Activated CD4-positive, alpha-beta memory T cell treated with anti-CD3 and anti-CD28 coated beads for 36 hours (primary cell): ENCODE measurements around the gene AKAP8L. TPM values are rescaled to one million over a fixed set of nuclear protein-coding genes. Genes with fewer than 3 reads are reported as not detected.

Experiments used
- CTCF ChIA-PET: fragments of 350-600 bp; sonication (Branson Sonifier 250); formaldehyde crosslinking; loops from one replicate; lab custom pipeline; 2021; ENCODE audit warnings: antibody characterized with exemption, inconsistent platforms; lab: Charles Lee
- POLR2A ChIA-PET: fragments of 350-600 bp; sonication (Branson Sonifier 250); formaldehyde crosslinking; loops from one replicate; lab custom pipeline; 2021; ENCODE audit warnings: antibody characterized with exemption; lab: Charles Lee
- DNase-seq: peaks from one replicate; pipeline ENCODE4 v3.0.0-alpha.2; 2020
- H3K27ac Mint-ChIP-seq: one replicate; pipeline ENCODE4 v1.8.0; 2021; ENCODE audit warnings: mixed read lengths
- H3K27me3 Mint-ChIP-seq: one replicate; pipeline ENCODE4 v1.8.0; 2021; ENCODE audit warnings: mixed read lengths
- H3K36me3 Mint-ChIP-seq: one replicate; pipeline ENCODE4 v1.8.0; 2021; ENCODE audit warnings: mixed read lengths
- H3K4me1 Mint-ChIP-seq: one replicate; pipeline ENCODE4 v1.8.0; 2021; ENCODE audit warnings: low read depth, mixed read lengths
- H3K4me3 Mint-ChIP-seq: one replicate; pipeline ENCODE4 v1.8.0; 2021; ENCODE audit warnings: mild to moderate bottlenecking, mixed read lengths
- H3K9me3 Mint-ChIP-seq: one replicate; pipeline ENCODE4 v1.8.0; 2021; ENCODE audit warnings: mixed read lengths
- intact Hi-C: fragments of 100-400 bp; cut with micrococcal nuclease; formaldehyde crosslinking; loops from one replicate; pipeline ENCODE4 v1.15.1; 2023
- total RNA-seq, 2 experiments: library from RNA; stranded (reverse); gene quantifications; one replicate each; pipeline ENCODE4 v1.2.3, GENCODE V29; 2021

Gene AKAP8L
- total RNA-seq, 2 experiments from 2014 or later = 94.2 to 100 TPM

GRCh38 chr19:15438124-15438496, 19.3 kb upstream of the AKAP8L start:
- Mint-ChIP-seq H3K4me3 (no peak overlapping the region), H3K27me3 (no peaks in the 10 kb centered on the region), H3K36me3 (no peaks in the 10 kb centered on the region), H3K4me1 (peaks cover 9% of the 10 kb centered on the region), H3K27ac (no peak overlapping the region), H3K9me3 (no peaks in the 10 kb centered on the region)
- intact Hi-C loops = no loop called here
- POLR2A ChIA-PET = no interaction called here
- CTCF ChIA-PET = interaction anchor here (0.8 kb wide), 1 partner anchor 117 kb away, joined by 3 read pairs; no protein-coding TSS in a partner anchor
- no peak for DNase-seq

GRCh38 chr19:15437355-15438123, 18.8 kb upstream of the AKAP8L start:
- DNase-seq = no peak
- Mint-ChIP-seq H3K9me3 (no peaks in the 10 kb centered on the region), H3K27me3 (no peaks in the 10 kb centered on the region)

GRCh38 chr19:15436826-15437110, 18.0 kb upstream of the AKAP8L start:
- intact Hi-C loops = no loop called here
- CTCF ChIA-PET = interaction anchor here (1.1 to 2.3 kb wide), 2 partner anchors 119 to 120 kb away, joined by 3 to 7 read pairs; no protein-coding TSS in a partner anchor

More at GRCh38 chr19:15437355-15438123, 18.8 kb upstream of the AKAP8L start:
- H3K4me1 Mint-ChIP-seq = peaks cover 11% of the 10 kb centered on the region
- ChIA-PET CTCF (interaction anchor here (1.1 to 2.3 kb wide), 2 partner anchors 118 to 119 kb away, joined by 3 to 7 read pairs; no protein-coding TSS in a partner anchor), POLR2A (interaction anchor here (1.7 kb wide), 1 partner anchor 25 kb away, joined by 3 read pairs; no protein-coding TSS in a partner anchor)
- intact Hi-C loops = no loop called here
- no peak overlapping the region for H3K4me3 Mint-ChIP-seq
- no peaks in the 10 kb centered on the region for H3K36me3 Mint-ChIP-seq
- no peak overlapping the region for H3K27ac Mint-ChIP-seq

GRCh38 chr19:15436012-15436825, 17.4 kb upstream of the AKAP8L start:
- DNase-seq = peak; percentile 41
- peaks cover 18% of the 10 kb centered on the region for H3K4me1 Mint-ChIP-seq
- no peaks in the 10 kb centered on the region for H3K27me3 Mint-ChIP-seq
- H3K9me3 Mint-ChIP-seq = no peaks in the 10 kb centered on the region
- no peak overlapping the region for H3K4me3 Mint-ChIP-seq
- POLR2A ChIA-PET = interaction anchor here (1.7 kb wide), 1 partner anchor 27 kb away, joined by 3 read pairs; no protein-coding TSS in a partner anchor
- peaks cover 6% of the 10 kb centered on the region for H3K36me3 Mint-ChIP-seq
- intact Hi-C loops = no loop called here
- peak overlapping the region; percentile 71 for H3K27ac Mint-ChIP-seq
- CTCF ChIA-PET = interaction anchor here (0.6 to 2.3 kb wide), 5 partner anchors 18 to 119 kb away, joined by 3 to 7 read pairs (median 3); partner anchors contain the start of gene AKAP8L

More at GRCh38 chr19:15436826-15437110, 18.0 kb upstream of the AKAP8L start:
- DNase-seq = no peak
- peaks cover 3% of the 10 kb centered on the region for H3K36me3 Mint-ChIP-seq
- POLR2A ChIA-PET = interaction anchor here (1.7 kb wide), 1 partner anchor 26 kb away, joined by 3 read pairs; no protein-coding TSS in a partner anchor
- no peaks in the 10 kb centered on the region for H3K27me3 Mint-ChIP-seq
- H3K9me3 Mint-ChIP-seq = no peaks in the 10 kb centered on the region
- peaks cover 13% of the 10 kb centered on the region for H3K4me1 Mint-ChIP-seq
- no peak overlapping the region for H3K27ac Mint-ChIP-seq
- H3K4me3 Mint-ChIP-seq = no peak overlapping the region

- H3K27me3 Mint-ChIP-seq = no peaks in the 10 kb centered on the region
- CTCF ChIA-PET = interaction anchor here (0.9 to 5.1 kb wide), 8 partner anchors 14 to 256 kb away, joined by 3 to 26 read pairs (median 3); partner anchors contain the start of gene AKAP8L
- intact Hi-C loops = loop anchor here (1.0 to 2.0 kb wide), 4 partner anchors 15 to 308 kb away; partner anchors contain the start of gene WIZ
Observed at GRCh38 chr19:15433519-15434069, 14.8 kb upstream of the AKAP8L start.

GRCh38 chr19:15432629-15433518, 14.1 kb upstream of the AKAP8L start:
- intact Hi-C loops = loop anchor here (1.0 to 2.0 kb wide), 5 partner anchors 14 to 308 kb away; partner anchors contain the start of gene WIZ
- Mint-ChIP-seq H3K4me3 (peak overlapping the region; percentile 85), H3K4me1 (peaks cover 31% of the 10 kb centered on the region), H3K27me3 (no peaks in the 10 kb centered on the region), H3K9me3 (no peaks in the 10 kb centered on the region), H3K36me3 (peaks cover 7% of the 10 kb centered on the region), H3K27ac (peak overlapping the region; percentile 85)
- ChIA-PET CTCF (interaction anchor here (0.8 to 5.1 kb wide), 9 partner anchors 13 to 255 kb away, joined by 3 to 26 read pairs (median 3); partner anchors contain the start of gene AKAP8L), POLR2A (interaction anchor here (0.6 to 4.1 kb wide), 9 partner anchors 13 to 129 kb away, joined by 3 to 32 read pairs (median 5); partner anchors contain the start of genes AKAP8, AKAP8L and RASAL3)
- peak; percentile 95 for DNase-seq

More at GRCh38 chr19:15433519-15434069, 14.8 kb upstream of the AKAP8L start:
- peak overlapping the region; percentile 85 for H3K27ac Mint-ChIP-seq
- no peak for DNase-seq
- peaks cover 31% of the 10 kb centered on the region for H3K4me1 Mint-ChIP-seq
- POLR2A ChIA-PET = interaction anchor here (0.8 to 4.1 kb wide), 7 partner anchors 14 to 129 kb away, joined by 3 to 32 read pairs (median 7); partner anchors contain the start of genes AKAP8, AKAP8L and RASAL3
- peak overlapping the region; percentile 85 for H3K4me3 Mint-ChIP-seq
- H3K9me3 Mint-ChIP-seq = no peaks in the 10 kb centered on the region
- peaks cover 6% of the 10 kb centered on the region for H3K36me3 Mint-ChIP-seq

DNA sequence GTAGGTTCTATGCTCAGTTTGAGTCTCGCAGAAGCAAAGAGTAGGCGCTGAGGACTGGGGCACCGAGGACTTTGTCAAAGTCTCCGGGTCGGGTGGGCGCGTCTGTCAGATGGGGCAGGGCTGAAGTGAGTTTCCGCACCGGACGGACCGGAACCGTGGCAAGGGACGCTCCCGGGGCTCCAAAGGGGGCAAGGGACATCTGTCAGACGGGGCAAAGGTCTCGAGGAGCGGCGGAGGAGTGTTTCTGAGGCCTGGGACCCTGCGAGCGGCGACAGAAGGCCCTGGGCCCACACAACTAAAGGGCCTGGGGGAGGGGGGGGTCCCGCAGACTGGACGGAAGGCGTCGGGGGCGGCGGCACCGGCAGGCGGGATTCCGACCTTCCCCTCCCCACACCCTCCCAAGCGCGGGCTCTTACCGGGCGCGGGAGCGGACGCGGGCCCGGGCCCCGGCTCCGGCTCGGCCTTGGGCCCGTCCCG, 13.3 kb upstream of the AKAP8L start:
- peak; percentile 49 for DNase-seq
- Mint-ChIP-seq H3K4me1 (peaks cover 34% of the 10 kb centered on the region), H3K4me3 (peak overlapping the region; percentile 93), H3K36me3 (peaks cover 11% of the 10 kb centered on the region), H3K9me3 (no peaks in the 10 kb centered on the region), H3K27me3 (no peaks in the 10 kb centered on the region), H3K27ac (peak overlapping the region; percentile 84)
- ChIA-PET CTCF (interaction anchor here (0.8 to 5.1 kb wide), 7 partner anchors 12 to 125 kb away, joined by 3 to 26 read pairs (median 4); partner anchors contain the start of gene AKAP8L), POLR2A (interaction anchor here (0.6 to 4.1 kb wide), 8 partner anchors 13 to 128 kb away, joined by 3 to 32 read pairs (median 6); partner anchors contain the start of genes AKAP8, AKAP8L and RASAL3)
- intact Hi-C loops = loop anchor here (1.0 to 2.0 kb wide), 3 partner anchors 13 to 35 kb away; partner anchors contain the start of gene WIZ

- Mint-ChIP-seq H3K27ac (peak overlapping the region; percentile 84), H3K4me3 (peak overlapping the region; percentile 93), H3K36me3 (peaks cover 16% of the 10 kb centered on the region), H3K27me3 (no peaks in the 10 kb centered on the region), H3K9me3 (no peaks in the 10 kb centered on the region), H3K4me1 (peaks cover 35% of the 10 kb centered on the region)
- POLR2A ChIA-PET = interaction anchor here (1.3 to 4.1 kb wide), 2 partner anchors 12 to 52 kb away, joined by 5 to 32 read pairs; partner anchors contain the start of genes AKAP8 and AKAP8L
- DNase-seq = no peak
- CTCF ChIA-PET = interaction anchor here (4.0 to 5.1 kb wide), 2 partner anchors 12 to 124 kb away, joined by 24 to 26 read pairs; partner anchors contain the start of gene AKAP8L
- intact Hi-C loops = loop anchor here (1.0 to 2.0 kb wide), 3 partner anchors 12 to 35 kb away; partner anchors contain the start of gene WIZ
Observed at GRCh38 chr19:15431396-15432017, 12.7 kb upstream of the AKAP8L start.

- H3K9me3 Mint-ChIP-seq = no peaks in the 10 kb centered on the region
- ChIA-PET CTCF (interaction anchor here (0.7 to 5.1 kb wide), 3 partner anchors 11 to 124 kb away, joined by 3 to 26 read pairs (median 24); partner anchors contain the start of gene AKAP8L), POLR2A (interaction anchor here (1.2 to 1.3 kb wide), 2 partner anchors 12 to 51 kb away, joined by 3 to 5 read pairs; partner anchors contain the start of genes AKAP8 and AKAP8L)
- peaks cover 23% of the 10 kb centered on the region for H3K36me3 Mint-ChIP-seq
- peak overlapping the region; percentile 93 for H3K4me3 Mint-ChIP-seq
- DNase-seq = no peak
- intact Hi-C loops = no loop called here
- peaks cover 35% of the 10 kb centered on the region for H3K4me1 Mint-ChIP-seq
- H3K27me3 Mint-ChIP-seq = no peaks in the 10 kb centered on the region
- H3K27ac Mint-ChIP-seq = peak overlapping the region; percentile 29
Observed at GRCh38 chr19:15430526-15431120, 11.8 kb upstream of the AKAP8L start.
